PC-3 (cell line): ENCODE data around the gene OSTC. TPM values are rescaled to one million over a fixed set of nuclear protein-coding genes. Genes with fewer than 3 reads are reported as not detected.

ENCODE experiments used
- ATAC-seq: fragments of 200-7000 bp; cut with Tn5 transposase; 2 replicates; pipeline ENCODE4 v1.9.1; 2020; ENCODE audit warnings: mild to moderate bottlenecking, moderate library complexity
- BruUV-seq: library from RNA; stranded (reverse); fragments of 400-500 nt; replicated peaks from 2 replicates; lab custom pipeline; 2021; lab: Mats Ljungman, UMichigan
- CTCF ChIA-PET: fragments of 300-600 bp; sonication (Branson Sonifier 250); formaldehyde crosslinking; loops from one replicate; lab custom pipeline; 2022; ENCODE audit warnings: antibody characterized with exemption; lab: Charles Lee
- POLR2A ChIA-PET: fragments of 300-600 bp; sonication (Branson Sonifier 250); formaldehyde crosslinking; loops from one replicate; lab custom pipeline; 2022; ENCODE audit warnings: antibody characterized with exemption; ENCODE audit not compliant: unreplicated experiment; lab: Charles Lee
- DNase-seq: peaks from one replicate; pipeline ENCODE4 v3.0.0-alpha.2; 2015
- H2AFZ ChIP-seq: fragments of 300-600 bp; sonication (generic); 2 replicates; pipeline ENCODE4 v1.6.0; 2016; ENCODE audit warnings: antibody characterized with exemption, low read length
- H3F3A ChIP-seq: fragments of 300-600 bp; sonication (generic); one replicate; pipeline ENCODE4 v1.6.0; 2017; ENCODE audit warnings: antibody characterized with exemption, low read length, control low read depth, mild to moderate bottlenecking; ENCODE audit not compliant: unreplicated experiment
- H3K27ac ChIP-seq: fragments of 300-600 bp; sonication (generic); 2 replicates; pipeline ENCODE4 v1.5.1; 2016; ENCODE audit warnings: mild to moderate bottlenecking, low read length
- H3K27me3 ChIP-seq: fragments of 300-600 bp; sonication (generic); 2 replicates; pipeline ENCODE4 v1.6.1; 2016; ENCODE audit warnings: low read length, mixed read lengths
- H3K36me3 ChIP-seq: fragments of 300-600 bp; sonication (generic); 2 replicates; pipeline ENCODE4 v1.6.1; 2016; ENCODE audit warnings: low read depth, mixed run types, low read length, mixed read lengths
- H3K4me1 ChIP-seq: fragments of 300-600 bp; sonication (generic); 2 replicates; pipeline ENCODE4 v1.5.1; 2016; ENCODE audit warnings: low read length; ENCODE audit not compliant: insufficient read depth
- H3K4me2 ChIP-seq: fragments of 300-600 bp; sonication (generic); 2 replicates; pipeline ENCODE4 v1.6.0; 2016; ENCODE audit warnings: low read length
- H3K4me3 ChIP-seq: fragments of 300-600 bp; sonication (generic); 2 replicates; pipeline ENCODE4 v1.5.1; 2016; ENCODE audit warnings: mild to moderate bottlenecking, low read length, mixed read lengths
- H3K79me2 ChIP-seq: fragments of 300-600 bp; sonication (generic); 2 replicates; pipeline ENCODE4 v1.6.1; 2017; ENCODE audit warnings: low read length, mixed read lengths
- H3K9ac ChIP-seq: fragments of 300-600 bp; sonication (generic); 2 replicates; pipeline ENCODE4 v1.6.0; 2016; ENCODE audit warnings: mild to moderate bottlenecking, low read length
- H3K9me2 ChIP-seq: fragments of 300-600 bp; sonication (generic); replicated peaks from 2 replicates; pipeline ENCODE4 v1.6.1; 2016; ENCODE audit warnings: mixed run types, low read length, mixed read lengths
- H3K9me3 ChIP-seq: fragments of 300-600 bp; sonication (generic); 2 replicates; pipeline ENCODE4 v1.6.1; 2016; ENCODE audit warnings: low read length, mixed read lengths
- H4K20me1 ChIP-seq: fragments of 300-600 bp; sonication (generic); 2 replicates; pipeline ENCODE4 v1.6.1; 2016; ENCODE audit warnings: low read length, mixed read lengths
- EZH2 ChIP-seq: fragments of 300-600 bp; sonication (generic); IDR thresholded peaks from one replicate; pipeline ENCODE4 v1.6.1; 2017; ENCODE audit warnings: antibody characterized with exemption, mild to moderate bottlenecking, low read length; ENCODE audit not compliant: unreplicated experiment
- EZH2phosphoT487 ChIP-seq: fragments of 300-600 bp; sonication (generic); IDR thresholded peaks from 2 replicates; pipeline ENCODE4 v1.6.1; 2018; ENCODE audit warnings: mild to moderate bottlenecking, antibody characterized with exemption, low read length, borderline replicate concordance
- intact Hi-C: fragments of 100-400 bp; cut with micrococcal nuclease; formaldehyde crosslinking; loops from 2 replicates; pipeline ENCODE4 v1.9.0; 2023
- total RNA-seq: library from RNA; depleted of rRNA; stranded (reverse); fragments of >200 nt; gene quantifications from 2 replicates; pipeline ENCODE4 v1.2.3, GENCODE V29; 2014
- TF ChIP-seq, protein P1 (sequence below): fragments of 300-600 bp; sonication (generic); conservative IDR thresholded peaks from 2 replicates; pipeline ENCODE4 v1.5.1; 2017; ENCODE audit warnings: antibody characterized with exemption, low read depth, mild to moderate bottlenecking, low read length

The OSTC gene
- total RNA-seq, 1 experiment from 2014 or later = 49.1 TPM

DNA sequence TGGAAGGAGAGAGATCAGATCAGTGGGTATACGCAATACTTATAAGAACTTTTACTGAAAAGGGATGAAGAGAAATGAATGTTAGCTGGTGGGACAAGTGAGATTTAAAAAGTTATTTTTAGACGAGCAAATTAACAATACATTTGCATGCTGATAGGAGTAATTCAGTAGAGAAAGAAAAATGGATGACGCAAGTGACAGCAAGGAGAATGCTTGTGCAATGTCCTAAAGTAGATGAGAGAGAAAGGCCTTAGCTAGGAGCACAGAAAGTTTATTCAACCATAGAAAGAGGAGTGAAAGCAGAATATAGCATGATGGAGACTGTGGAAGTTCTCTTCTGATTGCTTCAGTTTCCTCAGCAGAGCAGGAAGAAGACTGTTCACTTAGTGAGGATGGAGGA is 45.8 kb downstream of the OSTC start:
- ATAC-seq = no peak
- CTCF ChIA-PET = no interaction called here
- TF ChIP-seq EZH2 (no peak), EZH2phosphoT487 (no peak)
- TF ChIP-seq, protein P1, sequence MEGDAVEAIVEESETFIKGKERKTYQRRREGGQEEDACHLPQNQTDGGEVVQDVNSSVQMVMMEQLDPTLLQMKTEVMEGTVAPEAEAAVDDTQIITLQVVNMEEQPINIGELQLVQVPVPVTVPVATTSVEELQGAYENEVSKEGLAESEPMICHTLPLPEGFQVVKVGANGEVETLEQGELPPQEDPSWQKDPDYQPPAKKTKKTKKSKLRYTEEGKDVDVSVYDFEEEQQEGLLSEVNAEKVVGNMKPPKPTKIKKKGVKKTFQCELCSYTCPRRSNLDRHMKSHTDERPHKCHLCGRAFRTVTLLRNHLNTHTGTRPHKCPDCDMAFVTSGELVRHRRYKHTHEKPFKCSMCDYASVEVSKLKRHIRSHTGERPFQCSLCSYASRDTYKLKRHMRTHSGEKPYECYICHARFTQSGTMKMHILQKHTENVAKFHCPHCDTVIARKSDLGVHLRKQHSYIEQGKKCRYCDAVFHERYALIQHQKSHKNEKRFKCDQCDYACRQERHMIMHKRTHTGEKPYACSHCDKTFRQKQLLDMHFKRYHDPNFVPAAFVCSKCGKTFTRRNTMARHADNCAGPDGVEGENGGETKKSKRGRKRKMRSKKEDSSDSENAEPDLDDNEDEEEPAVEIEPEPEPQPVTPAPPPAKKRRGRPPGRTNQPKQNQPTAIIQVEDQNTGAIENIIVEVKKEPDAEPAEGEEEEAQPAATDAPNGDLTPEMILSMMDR = no peak

DNA sequence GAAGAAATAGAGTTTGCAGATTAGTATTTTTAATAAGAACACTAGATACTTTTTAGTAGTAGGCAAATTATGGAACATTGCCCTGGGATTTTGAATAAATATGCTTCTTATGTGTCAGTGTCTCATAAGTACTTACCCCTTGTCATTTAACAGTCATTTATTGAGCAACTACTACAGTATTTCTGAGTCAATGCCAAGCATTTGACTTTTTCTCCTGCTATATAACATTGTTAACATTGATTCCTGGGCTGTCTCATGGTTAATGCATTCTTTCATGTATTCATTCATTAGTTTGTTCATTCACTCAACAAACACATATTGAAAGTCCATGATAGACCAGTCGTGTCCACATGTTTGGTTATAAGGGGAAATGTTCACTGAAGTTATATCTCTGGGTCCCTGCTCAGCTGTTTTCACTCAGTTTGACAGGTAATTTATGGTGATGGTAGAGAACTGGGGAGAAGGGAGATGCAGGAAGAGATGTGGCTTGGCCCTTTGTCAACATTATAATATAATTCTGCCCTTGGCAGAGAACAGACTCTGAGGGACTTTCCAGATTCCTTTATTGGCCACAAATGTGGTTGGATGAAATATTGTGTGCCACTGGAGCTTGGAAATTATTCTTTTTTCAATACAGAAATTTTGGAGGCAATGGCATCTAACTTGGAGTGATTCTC is 49.8 kb downstream of the OSTC start:
- no peak overlapping the region for H3K9ac ChIP-seq
- H3K36me3 ChIP-seq = no peaks in the 10 kb centered on the region
- ChIA-PET POLR2A (no interaction called here), CTCF (no interaction called here)
- H3K27me3 ChIP-seq = peaks cover 24% of the 10 kb centered on the region
- H2AFZ ChIP-seq = no peak overlapping the region
- H4K20me1 ChIP-seq = no peaks in the 10 kb centered on the region
- BruUV-seq = no TSS peak
- no peaks in the 10 kb centered on the region for H3K4me1 ChIP-seq
- TF ChIP-seq EZH2phosphoT487 (no peak), EZH2 (no peak)
- TF ChIP-seq, protein P1 = no peak
- no peaks in the 10 kb centered on the region for H3F3A ChIP-seq
- no peak overlapping the region for H3K4me2 ChIP-seq
- no peaks in the 10 kb centered on the region for H3K9me3 ChIP-seq
- DNase-seq (peak; percentile 7), ATAC-seq (no peak)
- no peak overlapping the region for H3K27ac ChIP-seq
- intact Hi-C loops = no loop called here
- no peaks in the 10 kb centered on the region for H3K79me2 ChIP-seq
- no peaks in the 10 kb centered on the region for H3K9me2 ChIP-seq
- H3K4me3 ChIP-seq = no peak overlapping the region

More for the DNA sequence above, 45.8 kb downstream of the OSTC start:
- no peaks in the 10 kb centered on the region for H3F3A ChIP-seq
- H3K27me3 ChIP-seq = peaks cover 11% of the 10 kb centered on the region
- no peaks in the 10 kb centered on the region for H4K20me1 ChIP-seq
- no peaks in the 10 kb centered on the region for H3K79me2 ChIP-seq
- no peak overlapping the region for H3K9ac ChIP-seq
- intact Hi-C loops = no loop called here
- POLR2A ChIA-PET = no interaction called here
- H2AFZ ChIP-seq = no peak overlapping the region
- H3K4me3 ChIP-seq = no peak overlapping the region
- no peaks in the 10 kb centered on the region for H3K4me1 ChIP-seq
- no peaks in the 10 kb centered on the region for H3K36me3 ChIP-seq
- no TSS peak for BruUV-seq
- no peaks in the 10 kb centered on the region for H3K9me2 ChIP-seq
- no peak for DNase-seq
- no peak overlapping the region for H3K27ac ChIP-seq
- no peak overlapping the region for H3K4me2 ChIP-seq
- H3K9me3 ChIP-seq = no peaks in the 10 kb centered on the region

DNA sequence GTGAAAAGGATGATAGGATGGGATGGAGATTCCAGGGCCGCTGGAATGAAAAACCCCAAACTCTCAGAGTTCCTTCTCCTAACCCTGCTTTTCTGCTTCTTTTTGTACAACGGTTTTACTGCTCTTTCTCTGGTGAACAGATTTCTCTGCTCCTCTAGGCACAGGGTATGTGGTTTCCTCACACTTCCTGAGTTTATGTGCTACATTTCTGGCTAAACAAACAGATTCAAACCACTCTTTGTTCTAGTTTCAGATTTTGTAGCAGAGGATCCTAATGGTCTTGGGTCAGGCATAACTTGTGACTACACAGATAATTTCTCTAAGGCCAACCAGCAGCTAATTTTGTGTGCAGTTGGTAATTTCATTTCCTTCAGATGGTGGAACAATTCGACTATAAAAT is 52.6 kb downstream of the OSTC start:
- intact Hi-C loops = no loop called here
- ChIA-PET CTCF (no interaction called here), POLR2A (no interaction called here)
- Histone ChIP-seq H3K4me2 (no peak overlapping the region), H3K36me3 (no peaks in the 10 kb centered on the region), H3F3A (no peaks in the 10 kb centered on the region), H3K9me2 (no peaks in the 10 kb centered on the region), H3K9ac (no peak overlapping the region), H3K27ac (no peak overlapping the region), H3K79me2 (no peaks in the 10 kb centered on the region), H3K4me1 (no peaks in the 10 kb centered on the region), H2AFZ (no peak overlapping the region), H4K20me1 (no peaks in the 10 kb centered on the region), H3K9me3 (no peaks in the 10 kb centered on the region), H3K27me3 (peaks cover 13% of the 10 kb centered on the region), H3K4me3 (no peak overlapping the region)
- TF ChIP-seq, protein P1 = no peak
- TF ChIP-seq EZH2phosphoT487 (no peak), EZH2 (no peak)
- ATAC-seq (no peak), DNase-seq (no peak)
- no TSS peak for BruUV-seq
